DOHH2 (cell line): ENCODE results near the gene CDKN1B.
"Not testable (repeated sequence)": the region's sequence is repeated elsewhere in the genome, so short reads cannot be mapped to it uniquely, and the experiment has no call there.

Source experiments
- H3F3A ChIP-seq: fragments of 200-600 bp; sonication (generic), shearing (Covaris generic); 2 replicates; pipeline ENCODE4 v1.6.0; 2016; ENCODE audit warnings: antibody characterized with exemption, mild to moderate bottlenecking; ENCODE audit not compliant: control insufficient read depth, insufficient read depth
- H3K27ac ChIP-seq: fragments of 200-600 bp; sonication (generic); 2 replicates; pipeline ENCODE4 v1.5.1; 2014; ENCODE audit warnings: low read depth, mild to moderate bottlenecking, low read length, moderate library complexity
- H3K27me3 ChIP-seq: fragments of 200-600 bp; sonication (generic); 2 replicates; pipeline ENCODE4 v1.6.1; 2014; ENCODE audit warnings: mild to moderate bottlenecking, low read length, mixed read lengths; ENCODE audit not compliant: control insufficient read depth
- H3K36me3 ChIP-seq: fragments of 200-600 bp; sonication (generic); 2 replicates; pipeline ENCODE4 v1.6.1; 2014; ENCODE audit warnings: mild to moderate bottlenecking, low read length, moderate library complexity, mixed read lengths; ENCODE audit not compliant: control insufficient read depth
- H3K4me1 ChIP-seq: fragments of 200-600 bp; sonication (generic); 2 replicates; pipeline ENCODE4 v1.6.1; 2014; ENCODE audit warnings: mild to moderate bottlenecking, low read length, mixed read lengths; ENCODE audit not compliant: control insufficient read depth
- H3K4me2 ChIP-seq: fragments of 200-600 bp; sonication (generic); 2 replicates; pipeline ENCODE4 v1.6.0; 2014; ENCODE audit warnings: mild to moderate bottlenecking, low read length, moderate library complexity
- H3K4me3 ChIP-seq: fragments of 200-600 bp; sonication (generic); 2 replicates; pipeline ENCODE4 v1.5.1; 2014; ENCODE audit warnings: mild to moderate bottlenecking, low read length, mixed read lengths
- H3K79me2 ChIP-seq: fragments of 200-600 bp; sonication (generic); 2 replicates; pipeline ENCODE4 v1.6.1; 2014; ENCODE audit warnings: mild to moderate bottlenecking, low read length, mixed read lengths; ENCODE audit not compliant: control insufficient read depth
- H3K9me2 ChIP-seq: fragments of 200-600 bp; sonication (generic); replicated peaks from 2 replicates; pipeline ENCODE4 v1.6.1; 2014; ENCODE audit warnings: mild to moderate bottlenecking, low read length, mixed read lengths; ENCODE audit not compliant: control insufficient read depth
- H3K9me3 ChIP-seq: fragments of 200-600 bp; sonication (generic); 2 replicates; pipeline ENCODE4 v1.6.1; 2014; ENCODE audit warnings: antibody characterized with exemption, low read length, mixed read lengths; ENCODE audit not compliant: control insufficient read depth, insufficient read depth
- H4K20me1 ChIP-seq: fragments of 200-600 bp; sonication (generic); 2 replicates; pipeline ENCODE4 v1.6.0; 2014; ENCODE audit warnings: low read depth, mild to moderate bottlenecking, antibody characterized with exemption, low read length, moderate library complexity; ENCODE audit not compliant: control insufficient read depth, insufficient read depth
- EZH2phosphoT487 ChIP-seq: fragments of 200-600 bp; sonication (generic); IDR thresholded peaks from 2 replicates; pipeline ENCODE4 v1.6.1; 2017; ENCODE audit warnings: borderline replicate concordance, mild to moderate bottlenecking, antibody characterized with exemption, low read length, moderate library complexity, mixed read lengths
- TF ChIP-seq, protein P1 (sequence below): fragments of 200-600 bp; sonication (generic); IDR thresholded peaks from one replicate; pipeline ENCODE4 v1.5.1; 2014; ENCODE audit warnings: antibody characterized with exemption, mild to moderate bottlenecking, low read depth, low read length; ENCODE audit not compliant: poor library complexity, severe bottlenecking

CDKN1B gene

DNA sequence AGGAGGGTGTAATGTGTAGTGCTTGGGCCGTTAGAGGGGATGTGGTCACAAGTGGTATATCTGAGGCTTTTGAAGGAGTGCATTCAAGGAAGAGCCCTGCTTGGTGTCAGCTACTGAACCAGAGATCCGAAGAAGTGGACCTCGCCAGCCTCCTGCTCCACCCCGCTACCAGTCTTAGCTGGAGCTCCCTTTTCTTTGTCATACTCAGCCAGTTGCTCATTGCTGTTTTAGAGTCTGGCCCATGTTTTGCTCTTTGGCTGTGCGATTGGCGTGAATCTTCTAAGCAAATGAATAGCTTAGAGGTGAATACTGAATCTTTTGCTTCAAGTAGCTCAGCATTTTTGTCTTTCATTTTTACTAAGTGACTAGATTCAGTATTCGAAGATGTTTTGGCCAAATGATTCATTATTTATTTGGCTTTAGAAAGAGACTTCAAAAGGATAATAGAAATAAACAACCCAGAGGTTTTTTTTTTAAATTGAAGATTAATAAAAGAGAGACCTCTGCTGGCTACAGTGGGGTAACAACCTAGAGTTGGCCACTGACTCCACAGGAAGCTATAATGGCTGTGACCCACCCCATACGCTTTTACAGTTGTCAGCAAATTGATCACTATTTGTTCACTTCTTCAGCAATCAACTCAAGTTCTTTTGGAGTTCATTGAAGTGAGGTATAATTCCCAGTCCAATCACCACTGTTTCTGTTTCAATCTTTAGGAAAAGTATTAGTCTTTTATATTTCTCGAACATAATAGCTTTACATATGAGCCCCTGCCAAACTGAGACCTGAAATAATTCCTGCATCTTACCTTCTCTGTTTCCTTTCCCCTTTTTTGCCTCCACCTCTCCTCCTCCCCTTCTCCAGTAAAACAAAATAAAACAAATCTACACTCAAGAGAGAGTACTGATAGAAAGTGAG is 19.9 kb downstream of the CDKN1B start:
- peak overlapping the region; percentile 58 for H3K27ac ChIP-seq
- H3K79me2 ChIP-seq = peaks cover 68% of the 10 kb centered on the region
- H3K27me3 ChIP-seq = no peaks in the 10 kb centered on the region
- peak overlapping the region; percentile 34 for H3K4me3 ChIP-seq
- no peaks in the 10 kb centered on the region for H3K9me3 ChIP-seq
- H3K9me2 ChIP-seq = no peaks in the 10 kb centered on the region
- peaks cover 27% of the 10 kb centered on the region for H3K36me3 ChIP-seq
- peaks cover 8% of the 10 kb centered on the region; the same call in 1 of the 2 replicates for H4K20me1 ChIP-seq
- peaks cover 23% of the 10 kb centered on the region for H3F3A ChIP-seq
- H3K4me2 ChIP-seq = peak overlapping the region; percentile 50
- H3K4me1 ChIP-seq = peaks cover 34% of the 10 kb centered on the region
- TF ChIP-seq, protein P1, sequence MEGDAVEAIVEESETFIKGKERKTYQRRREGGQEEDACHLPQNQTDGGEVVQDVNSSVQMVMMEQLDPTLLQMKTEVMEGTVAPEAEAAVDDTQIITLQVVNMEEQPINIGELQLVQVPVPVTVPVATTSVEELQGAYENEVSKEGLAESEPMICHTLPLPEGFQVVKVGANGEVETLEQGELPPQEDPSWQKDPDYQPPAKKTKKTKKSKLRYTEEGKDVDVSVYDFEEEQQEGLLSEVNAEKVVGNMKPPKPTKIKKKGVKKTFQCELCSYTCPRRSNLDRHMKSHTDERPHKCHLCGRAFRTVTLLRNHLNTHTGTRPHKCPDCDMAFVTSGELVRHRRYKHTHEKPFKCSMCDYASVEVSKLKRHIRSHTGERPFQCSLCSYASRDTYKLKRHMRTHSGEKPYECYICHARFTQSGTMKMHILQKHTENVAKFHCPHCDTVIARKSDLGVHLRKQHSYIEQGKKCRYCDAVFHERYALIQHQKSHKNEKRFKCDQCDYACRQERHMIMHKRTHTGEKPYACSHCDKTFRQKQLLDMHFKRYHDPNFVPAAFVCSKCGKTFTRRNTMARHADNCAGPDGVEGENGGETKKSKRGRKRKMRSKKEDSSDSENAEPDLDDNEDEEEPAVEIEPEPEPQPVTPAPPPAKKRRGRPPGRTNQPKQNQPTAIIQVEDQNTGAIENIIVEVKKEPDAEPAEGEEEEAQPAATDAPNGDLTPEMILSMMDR = peak; percentile 64
- no peak for TF ChIP-seq EZH2phosphoT487

DNA sequence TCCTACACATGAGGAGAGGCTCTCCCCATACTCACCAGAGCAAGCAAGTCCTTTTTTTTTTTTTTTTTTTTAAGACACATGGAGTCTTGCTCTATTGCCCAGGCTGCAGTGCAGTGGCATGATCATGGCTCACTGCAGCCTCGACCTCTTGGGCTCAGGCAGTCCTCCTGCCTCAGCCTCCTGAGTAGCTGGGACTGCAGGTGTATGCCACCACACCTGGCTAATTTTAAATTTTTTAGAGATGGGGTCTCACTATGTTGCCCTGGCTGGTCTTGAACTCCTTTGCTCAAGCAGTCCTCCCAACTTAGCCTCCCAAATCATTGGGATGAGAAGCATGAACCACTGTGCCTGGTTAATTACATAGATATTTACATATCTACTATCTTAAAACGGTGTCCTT is 21.0 kb downstream of the CDKN1B start:
- H3K4me2 ChIP-seq, H3K9me3 ChIP-seq, H3K27me3 ChIP-seq, H3K27ac ChIP-seq, H3K9me2 ChIP-seq, H3K4me3 ChIP-seq, H4K20me1 ChIP-seq: not testable (repeated sequence)
- Histone ChIP-seq H3K36me3 (peaks cover 28% of the 10 kb centered on the region), H3K4me1 (peaks cover 34% of the 10 kb centered on the region), H3F3A (peaks cover 15% of the 10 kb centered on the region), H3K79me2 (peaks cover 60% of the 10 kb centered on the region)

DNA sequence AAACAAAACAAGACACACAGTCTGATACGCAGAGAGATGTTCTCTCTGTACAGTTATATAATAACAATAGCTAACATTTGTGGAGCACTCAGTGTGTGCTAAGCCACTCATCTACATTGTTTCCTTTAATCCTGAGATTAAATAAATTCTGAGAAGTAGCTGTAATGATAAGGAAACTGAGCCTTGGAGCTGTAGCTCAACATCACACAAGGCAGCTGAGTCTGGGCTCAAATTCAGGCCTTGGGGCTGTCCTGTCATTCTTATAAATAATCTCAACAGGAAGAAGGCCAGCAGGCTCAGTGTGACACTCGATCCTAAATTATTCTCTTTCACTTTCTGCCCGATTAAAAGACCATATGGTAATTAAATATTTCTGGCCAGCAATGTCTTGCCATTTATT is 24.5 kb downstream of the CDKN1B start:
- TF ChIP-seq EZH2phosphoT487 = no peak
- TF ChIP-seq, protein P1 = no peak
- H3F3A ChIP-seq = peaks cover 3% of the 10 kb centered on the region
- no peaks in the 10 kb centered on the region for H3K9me3 ChIP-seq
- peaks cover 9% of the 10 kb centered on the region for H3K4me1 ChIP-seq
- no peaks in the 10 kb centered on the region for H3K9me2 ChIP-seq
- H3K27me3 ChIP-seq = no peaks in the 10 kb centered on the region
- H4K20me1 ChIP-seq = peaks cover 5% of the 10 kb centered on the region; the same call in 1 of the 2 replicates
- H3K4me3 ChIP-seq = no peak overlapping the region
- no peak overlapping the region for H3K4me2 ChIP-seq
- H3K27ac ChIP-seq = no peak overlapping the region
- peaks cover 18% of the 10 kb centered on the region for H3K36me3 ChIP-seq
- H3K79me2 ChIP-seq = peaks cover 37% of the 10 kb centered on the region

DNA sequence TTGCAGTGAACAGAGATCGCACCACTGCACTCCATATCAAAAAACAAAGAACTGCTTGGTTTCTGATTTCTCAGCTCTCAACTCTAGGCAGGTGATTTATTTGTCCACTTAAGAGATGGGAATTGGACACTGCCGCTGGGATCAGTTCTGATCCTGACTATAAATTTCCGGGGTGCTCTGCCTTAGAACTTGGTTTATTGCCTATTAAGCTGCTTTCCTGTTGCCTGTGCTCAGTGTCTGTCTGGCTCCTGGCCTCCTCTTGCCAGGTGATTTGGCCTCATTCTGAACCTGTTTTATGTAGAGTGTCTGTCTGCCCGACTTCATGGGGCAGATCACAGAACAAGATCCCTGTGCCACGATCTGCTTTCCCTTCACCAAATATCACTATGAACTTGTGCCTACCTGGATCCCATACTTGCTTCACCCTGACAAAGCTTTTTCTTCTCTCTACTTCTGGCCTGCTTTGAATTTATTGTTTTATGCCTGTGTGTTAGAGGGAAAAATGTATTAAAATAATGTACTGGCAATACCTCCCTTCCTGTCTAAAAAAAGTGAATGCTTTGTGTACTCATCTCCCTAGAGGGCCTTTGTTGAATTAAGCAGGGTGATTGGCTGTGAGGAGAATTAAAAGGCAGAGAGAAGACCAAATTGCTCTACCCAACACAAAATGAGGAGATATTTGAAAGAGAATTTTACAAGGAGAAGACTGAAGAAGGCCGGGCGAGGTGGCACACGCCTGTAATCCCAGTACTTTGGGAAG is 27.6 kb downstream of the CDKN1B start:
- H3K79me2 ChIP-seq = peaks cover 15% of the 10 kb centered on the region
- no peak overlapping the region for H3K4me3 ChIP-seq
- H3K9me3 ChIP-seq = no peaks in the 10 kb centered on the region
- H4K20me1 ChIP-seq = no peaks in the 10 kb centered on the region
- H3K27me3 ChIP-seq = no peaks in the 10 kb centered on the region
- H3K9me2 ChIP-seq = no peaks in the 10 kb centered on the region
- no peaks in the 10 kb centered on the region for H3F3A ChIP-seq
- no peak overlapping the region for H3K27ac ChIP-seq
- no peak overlapping the region for H3K4me2 ChIP-seq
- TF ChIP-seq EZH2phosphoT487 = no peak
- TF ChIP-seq, protein P1 = no peak
- H3K36me3 ChIP-seq = peaks cover 17% of the 10 kb centered on the region
- H3K4me1 ChIP-seq = no peaks in the 10 kb centered on the region
